IMR-90 (cell line): Measurements from ENCODE around the gene GH2. TPM values are rescaled to one million over a fixed set of nuclear protein-coding genes. Genes with fewer than 3 reads are reported as not detected.

Experiments used
- microRNA-seq, 2 experiments: library from miRNA; stranded (forward) in 1 of 2; unstranded in 1 of 2; fragments of 10-50 nt in 1 of 2; fragments of <30 nt in 1 of 2; gene quantifications in 1 of 2; microRNA quantifications in 1 of 2; one replicate each; pipeline versions ENCODE3 to v1.1.0; 2013 to 2020; ENCODE audit not compliant: insufficient read depth in 1 of 2, insufficient read length in 1 of 2, unreplicated experiment in 1 of 2
- polyA plus RNA-seq, 3 experiments: library from polyadenylated mRNA; depleted of rRNA; stranded (reverse); fragments of >200 nt; gene quantifications; 2 replicates each; pipeline ENCODE4 v1.2.3, GENCODE V29; 2012; ENCODE audit warnings: low replicate concordance in 1 of 3
- small RNA-seq, 5 experiments: library from RNA; depleted of rRNA; stranded (forward); fragments of <200 nt; gene quantifications; one replicate each; pipeline ENCODE3, GENCODE V24; 2012
- total RNA-seq: library from RNA; depleted of rRNA; stranded (reverse); fragments of >200 nt; gene quantifications from 2 replicates; pipeline ENCODE4 v1.2.3, GENCODE V29; 2012; rRNA removed

Gene GH2
- total and polyA plus RNA-seq, 2 of the 4 experiments (the other 2 are of a cell fraction) = not detected

Small RNAs within 50 kb of the gene (microRNA-seq; reads per million reads assigned to microRNA genes)
- gene AC040958.1 (ENCODE audit: insufficient read depth, insufficient read length) = not detected
- gene AC127029.1 (ENCODE audit: insufficient read depth, insufficient read length) = not detected
- gene GH1 (ENCODE audit: insufficient read depth, insufficient read length) = not detected

Small RNAs within 50 kb of the gene (small RNA-seq; reads per million reads assigned to genes)
- gene AC040958.1 (0 reads per million in 5 experiments), gene AC127029.1 (0 reads per million in 5 experiments), gene GH1 (0 to 0.60 (median 0) reads per million in 5 experiments)

Other genes with a start within 250 kb of the GH2 start
- 4.5 and 4.7 TPM in 2 replicates for gene LIMD2, start 181.8 kb downstream of the GH2 start, total RNA-seq
- gene LIMD2, start 181.8 kb downstream of the GH2 start, polyA plus RNA-seq (2012; rRNA removed) = 21.7 and 32.3 TPM in 2 replicates
- 14.7 and 19.9 TPM in 2 replicates for gene STRADA, start 140.1 kb downstream of the GH2 start, total RNA-seq
- gene STRADA, start 140.1 kb downstream of the GH2 start, polyA plus RNA-seq (2012; rRNA removed) = 30.8 and 30.9 TPM in 2 replicates
- 62.0 and 79.4 TPM in 2 replicates for gene CCDC47, start 108.3 kb downstream of the GH2 start, total RNA-seq
- gene CCDC47, start 108.3 kb downstream of the GH2 start, polyA plus RNA-seq (2012; rRNA removed) = 45.3 and 45.7 TPM in 2 replicates
- gene DDX42, start 107.8 kb downstream of the GH2 start, total RNA-seq = 74.7 and 75.8 TPM in 2 replicates
- 75.6 and 91.5 TPM in 2 replicates for gene DDX42, start 107.8 kb downstream of the GH2 start, polyA plus RNA-seq (2012; rRNA removed)
- gene PSMC5, start 54.5 kb downstream of the GH2 start, total RNA-seq = 104 and 105 TPM in 2 replicates
- 165 and 175 TPM in 2 replicates for gene PSMC5, start 54.5 kb downstream of the GH2 start, polyA plus RNA-seq (2012; rRNA removed)
- gene FTSJ3, start 54.3 kb downstream of the GH2 start, total RNA-seq = 68.1 and 69.4 TPM in 2 replicates
- gene FTSJ3, start 54.3 kb downstream of the GH2 start, polyA plus RNA-seq (2012; rRNA removed) = 45.4 and 51.3 TPM in 2 replicates
- gene SMARCD2, start 39.3 kb downstream of the GH2 start, total RNA-seq = 72.8 and 91.2 TPM in 2 replicates
- 53.7 and 56.9 TPM in 2 replicates for gene SMARCD2, start 39.3 kb downstream of the GH2 start, polyA plus RNA-seq (2012; rRNA removed)
- gene CSH2, start 8.3 kb downstream of the GH2 start, total RNA-seq = not detected in 2 replicates
- gene CSH2, start 8.3 kb downstream of the GH2 start, polyA plus RNA-seq (2012; rRNA removed) = not detected in 2 replicates
- not detected in 2 replicates for gene CSH1, start 14.6 kb upstream of the GH2 start, total RNA-seq
- not detected in 2 replicates for gene CSH1, start 14.6 kb upstream of the GH2 start, polyA plus RNA-seq (2012; rRNA removed)
- not detected in 2 replicates for gene CSHL1, start 29.3 kb upstream of the GH2 start, total RNA-seq
- not detected in 2 replicates for gene CSHL1, start 29.3 kb upstream of the GH2 start, polyA plus RNA-seq (2012; rRNA removed)
- gene GH1, start 36.9 kb upstream of the GH2 start, total RNA-seq = not detected in 2 replicates
- not detected in 2 replicates for gene GH1, start 36.9 kb upstream of the GH2 start, polyA plus RNA-seq (2012; rRNA removed)
- gene CD79B, start 50.4 kb upstream of the GH2 start, total RNA-seq = not detected in 2 replicates
- gene CD79B, start 50.4 kb upstream of the GH2 start, polyA plus RNA-seq (2012; rRNA removed) = not detected in 2 replicates
- not detected in 2 replicates for gene SCN4A, start 91.0 kb upstream of the GH2 start, total RNA-seq
- gene SCN4A, start 91.0 kb upstream of the GH2 start, polyA plus RNA-seq (2012; rRNA removed) = not detected in 2 replicates
- under 0.01 TPM in 1 of 2 replicates, not detected in the other for gene PRR29, start 116.4 kb upstream of the GH2 start, total RNA-seq
- 0.11 and 0.17 TPM in 2 replicates for gene PRR29, start 116.4 kb upstream of the GH2 start, polyA plus RNA-seq (2012; rRNA removed)
- gene ICAM2, start 138.7 kb upstream of the GH2 start, total RNA-seq = 0.28 TPM in 1 of 2 replicates, not detected in the other
- gene ICAM2, start 138.7 kb upstream of the GH2 start, polyA plus RNA-seq (2012; rRNA removed) = 0.12 and 0.17 TPM in 2 replicates
- gene ERN1, start 248.2 kb upstream of the GH2 start, total RNA-seq = 2.2 and 2.7 TPM in 2 replicates
- gene ERN1, start 248.2 kb upstream of the GH2 start, polyA plus RNA-seq (2012; rRNA removed) = 3.7 and 4.1 TPM in 2 replicates